GM12878 (cell line): ENCODE results near the gene C1orf198. TPM values are rescaled to one million over a fixed set of nuclear protein-coding genes. Genes with fewer than 3 reads are reported as not detected.

Experiments used
- ATAC-seq: fragments of 200-7000 bp; cut with Tn5 transposase; 3 replicates; pipeline ENCODE4 v1.9.1; 2020; ENCODE audit warnings: mild to moderate bottlenecking, moderate library complexity
- BruUV-seq: library from RNA; stranded (reverse); fragments of 400-500 nt; replicated peaks from 2 replicates; lab custom pipeline; 2021; lab: Mats Ljungman, UMichigan
- CTCF ChIA-PET: fragments of 300-600 bp; sonication (Branson Sonifier 250); formaldehyde crosslinking; extraction: SDS; loops from one replicate; lab custom pipeline; 2021; ENCODE audit warnings: inconsistent platforms; lab: Yijun Ruan, JAX
- POLR2A ChIA-PET: fragments of 350-600 bp; formaldehyde crosslinking; extraction: SDS; loops from one replicate; lab custom pipeline; 2021; ENCODE audit warnings: inconsistent platforms; lab: Charles Lee
- RAD21 ChIA-PET: fragments of 300-600 bp; sonication (Branson Sonifier 250); formaldehyde crosslinking; loops from one replicate; lab custom pipeline; 2023; ENCODE audit warnings: antibody characterized with exemption; ENCODE audit not compliant: unreplicated experiment; lab: Charles Lee
- SMC1A ChIA-PET: fragments of 300-600 bp; sonication (Branson Sonifier 250); formaldehyde crosslinking; loops from one replicate; lab custom pipeline; 2023; ENCODE audit not compliant: unreplicated experiment, uncharacterized antibody; lab: Charles Lee
- DNase-seq: peaks from one replicate; pipeline ENCODE4 v3.0.0-alpha.2; 2011; ENCODE audit warnings: low read depth, low spot score
- FAIRE-seq: peaks from 3 replicates; lab custom pipeline; 2011; peaks lifted over from hg19 to GRCh38; lab: Jason Lieb, UNC
- H2AFZ ChIP-seq: 2 replicates; pipeline ENCODE4 v1.6.0; 2011; ENCODE audit warnings: low read depth, low read length, control low read depth; ENCODE audit not compliant: control insufficient read depth
- H3K27ac ChIP-seq: 2 replicates; pipeline ENCODE4 v1.5.1; 2011; ENCODE audit warnings: control low read depth; ENCODE audit not compliant: control insufficient read depth, insufficient read depth
- H3K27me3 ChIP-seq, 2 experiments: replicated peaks in 1 of 2; 2 replicates each; pipeline versions ENCODE4 v1.6.0 to v1.6.1; 2011; ENCODE audit warnings: low read length in 1 of 2; ENCODE audit not compliant: control insufficient read depth in 2 of 2, insufficient read depth in 2 of 2
- H3K36me3 ChIP-seq, 2 experiments: 2 replicates each; pipeline ENCODE4 v1.5.1; 2011; ENCODE audit warnings: low read length in 1 of 2; ENCODE audit not compliant: control insufficient read depth in 2 of 2, insufficient read depth in 2 of 2
- H3K4me1 ChIP-seq: 2 replicates; pipeline ENCODE4 v1.6.1; 2011; ENCODE audit warnings: mild to moderate bottlenecking, low read length, moderate library complexity, mixed read lengths; ENCODE audit not compliant: control insufficient read depth, insufficient read depth
- H3K4me2 ChIP-seq: 2 replicates; pipeline ENCODE4 v1.6.0; 2011; ENCODE audit warnings: control low read depth; ENCODE audit not compliant: control insufficient read depth, insufficient read depth
- H3K4me3 ChIP-seq: fragments of 200-600 bp; sonication (generic); 2 replicates; pipeline ENCODE4 v1.5.1; 2016
- H3K79me2 ChIP-seq: 2 replicates; pipeline ENCODE4 v1.6.0; 2011; ENCODE audit warnings: low read length; ENCODE audit not compliant: control insufficient read depth, insufficient read depth
- H3K9ac ChIP-seq: 2 replicates; pipeline ENCODE4 v1.8.0; 2011; ENCODE audit warnings: low read length, control low read depth, mixed read lengths; ENCODE audit not compliant: control insufficient read depth, insufficient read depth
- H3K9me3 ChIP-seq: replicated peaks from 3 replicates; pipeline ENCODE4 v1.5.1; 2011; ENCODE audit warnings: mild to moderate bottlenecking, low read length; ENCODE audit not compliant: control insufficient read depth, insufficient read depth
- H4K20me1 ChIP-seq: 2 replicates; pipeline ENCODE4 v1.6.0; 2011; ENCODE audit not compliant: control insufficient read depth, insufficient read depth
- ASH2L ChIP-seq: fragments of 300-600, 200-600 bp; sonication (generic); IDR thresholded peaks from 2 replicates; pipeline ENCODE4 v1.6.1; 2017; ENCODE audit warnings: low read depth, mild to moderate bottlenecking, borderline replicate concordance
- FOXM1 ChIP-seq: IDR thresholded peaks from 2 replicates; pipeline ENCODE4 v1.6.1; 2012; ENCODE audit warnings: low read depth, mild to moderate bottlenecking, inconsistent platforms, low read length, moderate library complexity
- HDAC2 ChIP-seq: fragments of 200-600 bp; sonication (generic); IDR thresholded peaks from 2 replicates; pipeline ENCODE4 v1.6.1; 2017
- IKZF1 ChIP-seq: fragments of 450-650 bp; conservative IDR thresholded peaks from 2 replicates; pipeline ENCODE4 v1.6.1; 2017; ENCODE audit warnings: antibody characterized with exemption, mild to moderate bottlenecking
- KLF5 ChIP-seq: fragments of 450-650 bp; IDR thresholded peaks from 2 replicates; pipeline ENCODE4 v1.6.1; 2014; ENCODE audit warnings: mild to moderate bottlenecking; ENCODE audit not compliant: partially characterized antibody
- NR2C1 ChIP-seq: fragments of 450-650 bp; IDR thresholded peaks from 2 replicates; pipeline ENCODE4 v1.6.1; 2017; ENCODE audit warnings: antibody characterized with exemption, mild to moderate bottlenecking, moderate library complexity
- POLR2A ChIP-seq: IDR thresholded peaks from 2 replicates; pipeline ENCODE4 v1.6.1; 2011; ENCODE audit warnings: low read depth, mild to moderate bottlenecking, low read length
- RAD21 ChIP-seq: IDR thresholded peaks from 2 replicates; pipeline ENCODE4 v1.6.1; 2011; ENCODE audit warnings: mild to moderate bottlenecking, low read depth, low read length, moderate library complexity; ENCODE audit not compliant: insufficient read depth
- RCOR1 ChIP-seq: conservative IDR thresholded peaks from 2 replicates; pipeline ENCODE4 v1.6.1; 2012; ENCODE audit warnings: low read depth, low read length, improper control_type of control experiment
- SMARCA5 ChIP-seq: fragments of 450-650 bp; IDR thresholded peaks from 2 replicates; pipeline ENCODE4 v1.6.1; 2017; ENCODE audit warnings: mild to moderate bottlenecking
- SPI1 ChIP-seq: IDR thresholded peaks from 2 replicates; pipeline ENCODE4 v1.6.1; 2011; ENCODE audit warnings: low read depth, mild to moderate bottlenecking, low read length, moderate library complexity, borderline replicate concordance; ENCODE audit not compliant: insufficient read depth
- TBL1XR1 ChIP-seq: IDR thresholded peaks from 2 replicates; pipeline ENCODE4 v1.6.1; 2012; ENCODE audit warnings: low read depth, low read length, improper control_type of control experiment
- TCF7 ChIP-seq: IDR thresholded peaks from 2 replicates; pipeline ENCODE4 v1.6.1; 2014; ENCODE audit warnings: antibody characterized with exemption, borderline replicate concordance
- YY1 ChIP-seq: IDR thresholded peaks from 2 replicates; pipeline ENCODE4 v1.6.1; 2011; ENCODE audit warnings: low read depth, mild to moderate bottlenecking, low read length
- ZNF274 ChIP-seq: IDR thresholded peaks from one replicate; pipeline ENCODE4 v1.8.0; 2011; ENCODE audit not compliant: insufficient read length, insufficient read depth
- ZSCAN29 ChIP-seq: fragments of 450-650 bp; IDR thresholded peaks from 2 replicates; pipeline ENCODE4 v1.6.1; 2017; ENCODE audit warnings: mild to moderate bottlenecking, moderate library complexity
- WGBS: methylation state at CpG from one replicate; pipeline ENCODE4 v1.1.6; 2016; ENCODE audit warnings: low lambda C conversion rate; ENCODE audit not compliant: insufficient replicate concordance, insufficient coverage; ENCODE audit errors: missing lambda C conversion rate; 5-methylcytosine and 5-hydroxymethylcytosine counted together
- in situ Hi-C: fragments of 300-500 bp; cut with MboI; formaldehyde crosslinking; loops from 9 replicates; pipeline ENCODE4 v1.14.3; 2018; ENCODE audit warnings: mixed read lengths
- intact Hi-C: fragments of 100-400 bp; cut with micrococcal nuclease; formaldehyde crosslinking; loops from one replicate; pipeline ENCODE4 v1.14.2; 2022; ENCODE audit not compliant: unreplicated experiment
- polyA plus RNA-seq, 11 experiments: library from polyadenylated mRNA; depleted of rRNA in 4 of 11; unstranded in 6 of 11; stranded (reverse) in 5 of 11; fragments of >200 nt; fragmentation: Nextera tagmentation in 4 of 11; fragmentation: Illumina TruSeq in 1 of 11; extraction: Ambion mirVana in 4 of 11; extraction: Trizol in 1 of 11; gene quantifications; 1 replicate in 1 of 11; 2 replicates in 10 of 11; pipeline versions ENCODE4 v1.2.1 to v1.2.3, GENCODE V29; 2011 to 2016; ENCODE audit warnings: inconsistent platforms in 2 of 11, missing spikeins in 2 of 11, low read depth in 1 of 11
- total RNA-seq, 4 experiments: library from RNA; depleted of rRNA in 3 of 4; stranded (reverse); fragments of >200 nt in 3 of 4; fragmentation: Illumina TruSeq in 1 of 4; extraction: Trizol in 1 of 4; gene quantifications; 2 replicates each; pipeline versions ENCODE4 v1.2.1 to v1.2.3, GENCODE V29; 2013 to 2021
- TF ChIP-seq, protein P1 (sequence below): fragments of 450-650 bp; IDR thresholded peaks from 2 replicates; pipeline ENCODE4 v1.6.1; 2017; ENCODE audit warnings: mild to moderate bottlenecking, low read depth, inconsistent platforms; ENCODE audit not compliant: poor library complexity, severe bottlenecking

C1orf198 gene
- total and polyA plus RNA-seq, 10 of the 15 experiments (the other 5 are each of a cell fraction or from before 2014, with no cell fraction given): 0.16 to 2.8 (median 1.1) TPM

DNA sequence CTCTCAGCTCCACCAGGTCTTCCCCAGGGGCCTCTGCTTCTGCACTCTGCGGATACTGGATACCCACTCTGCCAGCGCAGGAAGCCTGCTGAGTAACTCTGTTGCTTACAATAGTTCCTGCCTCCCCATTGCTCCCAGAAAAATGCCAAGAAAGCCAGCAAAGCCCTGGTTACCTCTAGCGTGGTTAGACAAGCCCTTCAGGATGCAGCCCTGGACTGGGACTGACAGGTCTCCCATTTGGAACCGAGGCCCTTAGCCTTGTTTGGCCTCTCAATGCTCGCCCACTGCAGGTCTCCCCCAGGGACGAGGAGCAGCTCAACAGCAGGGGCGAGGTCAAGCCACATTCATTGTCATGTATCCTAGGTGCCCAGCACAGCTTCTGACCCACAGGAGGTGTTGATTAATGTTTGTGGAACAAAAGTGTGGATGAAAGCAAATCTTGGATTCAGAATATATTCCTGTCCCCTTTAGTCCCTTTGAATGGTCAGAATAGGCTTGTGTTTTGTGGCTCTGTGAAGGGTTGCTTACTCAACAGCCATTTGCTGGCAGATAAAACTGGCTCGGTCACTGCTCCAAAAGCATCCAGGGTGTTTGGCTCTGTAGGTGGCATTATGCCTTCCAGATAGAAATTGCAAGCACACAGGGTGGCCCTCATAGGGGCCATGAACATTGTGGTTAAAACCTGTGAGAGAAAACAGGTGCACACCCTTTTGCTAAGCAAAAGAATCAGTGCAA is 58.9 kb downstream of the C1orf198 start:
- RAD21 ChIA-PET: no interaction called here
- no peak for ATAC-seq
- POLR2A ChIA-PET: no interaction called here
- no peaks in the 10 kb centered on the region for H3K36me3 ChIP-seq
- TF ChIP-seq HDAC2: no peak
- no peak for TF ChIP-seq SPI1
- no peak for TF ChIP-seq FOXM1
- no peak for TF ChIP-seq ASH2L
- TF ChIP-seq POLR2A: no peak
- TF ChIP-seq KLF5: no peak
- TF ChIP-seq, all 136 proteins: peak for 0
- DNase-seq: no peak
- ChIA-PET CTCF (no interaction called here), SMC1A (no interaction called here)
- in situ Hi-C loops: no loop called here
- H3K27ac ChIP-seq: no peak overlapping the region
- no peak overlapping the region for H3K9ac ChIP-seq
- H3K27me3 ChIP-seq: no peaks in the 10 kb centered on the region
- H3K9me3 ChIP-seq: no peaks in the 10 kb centered on the region
- WGBS: 12% methylated on average over 8 of the region's 8 CpGs
- intact Hi-C loops: no loop called here
- no peaks in the 10 kb centered on the region for H4K20me1 ChIP-seq
- no peaks in the 10 kb centered on the region for H3K4me1 ChIP-seq
- no peak overlapping the region for H3K4me3 ChIP-seq
- BruUV-seq: no TSS peak
- H3K4me2 ChIP-seq: no peak overlapping the region
- H3K79me2 ChIP-seq: no peaks in the 10 kb centered on the region
- FAIRE-seq: no peak
- no peak overlapping the region for H2AFZ ChIP-seq

DNA sequence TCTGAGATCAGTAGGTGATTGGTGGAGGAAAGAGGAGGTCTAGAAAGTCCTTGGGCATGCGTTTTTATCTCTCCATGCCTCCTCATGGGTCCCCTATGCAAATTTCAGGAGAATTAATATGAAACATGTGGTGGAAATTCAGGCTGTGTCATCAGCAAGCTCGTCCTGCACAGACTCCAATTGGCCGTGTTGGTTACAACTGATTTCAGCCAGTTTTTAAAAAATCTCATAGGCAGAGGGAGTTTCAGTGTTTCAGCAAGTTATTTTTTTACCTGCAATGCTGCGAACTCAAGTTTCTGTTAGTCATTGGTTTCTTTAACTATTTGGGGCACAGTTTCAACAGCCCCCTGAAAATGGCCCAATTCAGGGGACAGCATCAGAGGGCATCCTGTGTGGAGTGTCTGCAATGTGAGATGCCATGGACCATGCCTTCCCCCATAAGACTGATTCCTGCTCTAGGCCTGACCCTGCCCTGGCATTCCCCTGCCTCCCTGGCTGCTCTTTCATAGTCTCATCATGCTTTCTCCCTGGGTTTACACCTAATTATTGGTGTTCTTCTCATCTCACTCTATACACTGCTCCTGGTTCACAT is 59.9 kb downstream of the C1orf198 start:
- no peak overlapping the region for H3K27ac ChIP-seq
- H3K36me3 ChIP-seq: no peaks in the 10 kb centered on the region
- H3K4me3 ChIP-seq: no peak overlapping the region
- DNase-seq (no peak), FAIRE-seq (no peak), ATAC-seq (no peak)
- SMC1A ChIA-PET: no interaction called here
- POLR2A ChIA-PET: no interaction called here
- CTCF ChIA-PET: interaction anchor here (1.8 kb wide), 1 partner anchor 27 kb away, joined by 3 read pairs; no protein-coding TSS in a partner anchor
- no peak overlapping the region for H2AFZ ChIP-seq
- H3K27me3 ChIP-seq: no peaks in the 10 kb centered on the region
- in situ Hi-C loops (no loop called here), intact Hi-C loops (no loop called here)
- no peak overlapping the region for H3K4me2 ChIP-seq
- no peaks in the 10 kb centered on the region for H3K79me2 ChIP-seq
- H4K20me1 ChIP-seq: no peaks in the 10 kb centered on the region
- 20% methylated on average over 4 of the region's 4 CpGs for WGBS
- H3K9ac ChIP-seq: no peak overlapping the region
- no peaks in the 10 kb centered on the region for H3K4me1 ChIP-seq
- H3K9me3 ChIP-seq: no peaks in the 10 kb centered on the region
- no TSS peak for BruUV-seq
- RAD21 ChIA-PET: no interaction called here
- TF ChIP-seq YY1 (no peak), TBL1XR1 (no peak), SMARCA5 (no peak), NR2C1 (no peak), ZNF274 (no peak), IKZF1 (no peak), RAD21 (no peak), RCOR1 (no peak), TCF7 (no peak), ZSCAN29 (no peak)
- TF ChIP-seq, protein P1, sequence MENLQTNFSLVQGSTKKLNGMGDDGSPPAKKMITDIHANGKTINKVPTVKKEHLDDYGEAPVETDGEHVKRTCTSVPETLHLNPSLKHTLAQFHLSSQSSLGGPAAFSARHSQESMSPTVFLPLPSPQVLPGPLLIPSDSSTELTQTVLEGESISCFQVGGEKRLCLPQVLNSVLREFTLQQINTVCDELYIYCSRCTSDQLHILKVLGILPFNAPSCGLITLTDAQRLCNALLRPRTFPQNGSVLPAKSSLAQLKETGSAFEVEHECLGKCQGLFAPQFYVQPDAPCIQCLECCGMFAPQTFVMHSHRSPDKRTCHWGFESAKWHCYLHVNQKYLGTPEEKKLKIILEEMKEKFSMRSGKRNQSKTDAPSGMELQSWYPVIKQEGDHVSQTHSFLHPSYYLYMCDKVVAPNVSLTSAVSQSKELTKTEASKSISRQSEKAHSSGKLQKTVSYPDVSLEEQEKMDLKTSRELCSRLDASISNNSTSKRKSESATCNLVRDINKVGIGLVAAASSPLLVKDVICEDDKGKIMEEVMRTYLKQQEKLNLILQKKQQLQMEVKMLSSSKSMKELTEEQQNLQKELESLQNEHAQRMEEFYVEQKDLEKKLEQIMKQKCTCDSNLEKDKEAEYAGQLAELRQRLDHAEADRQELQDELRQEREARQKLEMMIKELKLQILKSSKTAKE: no peak
